ENCODE measurements around the gene DLEC1.

Gene DLEC1

GRCh38 chr3:38001456-38002081 is 37.4 kb upstream of the DLEC1 start:
- DNase-seq, result no peak

GRCh38 chr3:38002291-38002876 is 36.6 kb upstream of the DLEC1 start:
- DNase-seq, result no peak

GRCh38 chr3:38002940-38003339 is 36.1 kb upstream of the DLEC1 start:
- no peak for DNase-seq

GRCh38 chr3:38003371-38003816 is 35.6 kb upstream of the DLEC1 start:
- no peak for DNase-seq

GRCh38 chr3:38003817-38004414 is 35.1 kb upstream of the DLEC1 start:
- DNase-seq, result no peak

GRCh38 chr3:38004415-38005075 is 34.5 kb upstream of the DLEC1 start:
- DNase-seq, result no peak

GRCh38 chr3:38005076-38006020 is 33.7 kb upstream of the DLEC1 start:
- no peak for DNase-seq

GRCh38 chr3:38006031-38006430 is 33.0 kb upstream of the DLEC1 start:
- no peak for DNase-seq

GRCh38 chr3:38006445-38006995 is 32.5 kb upstream of the DLEC1 start:
- DNase-seq, result no peak

- DNase-seq, result no peak
These were observed 31.3 kb upstream of the DLEC1 start for GRCh38 chr3:38007754-38008090.

GRCh38 chr3:38008191-38008701 is 30.8 kb upstream of the DLEC1 start:
- no peak for DNase-seq

- no peak for DNase-seq
These were observed 29.9 kb upstream of the DLEC1 start for GRCh38 chr3:38008971-38009580.

GRCh38 chr3:38009807-38010591 is 29.0 kb upstream of the DLEC1 start:
- DNase-seq, result no peak

- DNase-seq, result no peak
These were observed 27.9 kb upstream of the DLEC1 start for GRCh38 chr3:38011111-38011510.

GRCh38 chr3:38015485-38015884 is 23.5 kb upstream of the DLEC1 start:
- DNase-seq, result no peak

GRCh38 chr3:38015984-38016383 is 23.0 kb upstream of the DLEC1 start:
- DNase-seq, result no peak

- no peak for DNase-seq
These were observed 22.6 kb upstream of the DLEC1 start for GRCh38 chr3:38016410-38016809.

GRCh38 chr3:38016847-38017444 is 22.1 kb upstream of the DLEC1 start:
- DNase-seq, result no peak

- DNase-seq, result no peak
These were observed 21.3 kb upstream of the DLEC1 start for GRCh38 chr3:38017445-38018295.

All from NCI-H2081 treated with DMSO at 0.1 percent for 48 hours (cell line).